Neuronal stem cell (in vitro differentiated cells): ENCODE results near the gene SYP.

ENCODE experiments used
- DNase-seq: peaks from one replicate; pipeline ENCODE4 v3.0.0-alpha.2; 2013; ENCODE audit warnings: low spot score
- H2AFZ ChIP-seq: one replicate; pipeline ENCODE4 v1.6.1; 2013; ENCODE audit warnings: mild to moderate bottlenecking, low read length, inconsistent platforms
- H2AK5ac ChIP-seq: 2 replicates; pipeline ENCODE4 v1.6.1; 2013; ENCODE audit warnings: low read depth, mild to moderate bottlenecking, inconsistent platforms, low read length, moderate library complexity, mixed read lengths
- H2BK120ac ChIP-seq: 2 replicates; pipeline ENCODE4 v1.6.1; 2013; ENCODE audit warnings: low read depth, mild to moderate bottlenecking, inconsistent platforms, low read length, moderate library complexity, mixed read lengths
- H2BK12ac ChIP-seq: one replicate; pipeline ENCODE4 v1.6.1; 2013; ENCODE audit warnings: low read length, inconsistent platforms
- H2BK15ac ChIP-seq: 2 replicates; pipeline ENCODE4 v1.6.1; 2013; ENCODE audit warnings: mild to moderate bottlenecking, low read length, inconsistent platforms, mixed read lengths
- H2BK5ac ChIP-seq: one replicate; pipeline ENCODE4 v1.6.1; 2013; ENCODE audit warnings: inconsistent platforms, mild to moderate bottlenecking, low read length, moderate library complexity
- H3K14ac ChIP-seq: one replicate; pipeline ENCODE4 v1.6.1; 2013; ENCODE audit warnings: low read length, inconsistent platforms
- H3K18ac ChIP-seq: 2 replicates; pipeline ENCODE4 v1.6.1; 2013; ENCODE audit warnings: low read length, inconsistent platforms
- H3K23ac ChIP-seq: 2 replicates; pipeline ENCODE4 v1.6.1; 2013; ENCODE audit warnings: low read depth, mild to moderate bottlenecking, mixed read lengths, low read length, inconsistent platforms; ENCODE audit not compliant: poor library complexity
- H3K27ac ChIP-seq: replicated peaks from 3 replicates; pipeline ENCODE4 v1.5.1; 2013; ENCODE audit warnings: low read length, inconsistent platforms
- H3K27me3 ChIP-seq, 3 experiments: 2 replicates each; pipeline ENCODE4 v1.6.1; 2013; ENCODE audit warnings: low read length in 3 of 3, mild to moderate bottlenecking in 2 of 3, inconsistent platforms in 1 of 3, low read depth in 1 of 3, mixed read lengths in 1 of 3, moderate library complexity in 1 of 3; ENCODE audit not compliant: control insufficient read depth in 3 of 3, insufficient read depth in 3 of 3
- H3K36me3 ChIP-seq, 2 donors: replicated peaks in 1 of 2; 2 replicates each; pipeline ENCODE4 v1.6.1; 2013; ENCODE audit warnings: low read length in 2 of 2; ENCODE audit not compliant: control insufficient read depth in 2 of 2, insufficient read depth in 2 of 2
- H3K4ac ChIP-seq: 2 replicates; pipeline ENCODE4 v1.6.1; 2013; ENCODE audit warnings: inconsistent platforms, mild to moderate bottlenecking, low read length, moderate library complexity
- H3K4me1 ChIP-seq, 2 donors: 1 replicate in 1 of 2; 2 replicates in 1 of 2; pipeline ENCODE4 v1.6.1; 2013; ENCODE audit warnings: low read length in 2 of 2, low read depth in 1 of 2; ENCODE audit not compliant: control insufficient read depth in 2 of 2, insufficient read depth in 1 of 2
- H3K4me2 ChIP-seq: one replicate; pipeline ENCODE4 v1.6.1; 2013; ENCODE audit warnings: mild to moderate bottlenecking, low read length, inconsistent platforms; ENCODE audit not compliant: insufficient read depth, poor library complexity, severe bottlenecking
- H3K4me3 ChIP-seq, 2 donors: 2 replicates each; pipeline ENCODE4 v1.5.1; 2013; ENCODE audit warnings: low read length in 2 of 2, mild to moderate bottlenecking in 2 of 2, inconsistent platforms in 1 of 2, moderate library complexity in 1 of 2
- H3K79me1 ChIP-seq: one replicate; pipeline ENCODE4 v1.6.1; 2013; ENCODE audit warnings: low read depth, mild to moderate bottlenecking, inconsistent platforms, low read length, moderate library complexity
- H3K9ac ChIP-seq: one replicate; pipeline ENCODE4 v1.6.1; 2013; ENCODE audit warnings: mild to moderate bottlenecking, low read depth, low read length, inconsistent platforms; ENCODE audit not compliant: poor library complexity
- H3K9me3 ChIP-seq, 2 donors: replicated peaks in 1 of 2; 2 replicates each; pipeline versions ENCODE3 to v1.6.1; 2013; ENCODE audit warnings: low read length in 2 of 2, mild to moderate bottlenecking in 2 of 2, inconsistent platforms in 1 of 2, low read depth in 1 of 2, mixed read lengths in 1 of 2, moderate library complexity in 1 of 2; ENCODE audit not compliant: control insufficient read depth in 2 of 2, insufficient read depth in 1 of 2
- H4K8ac ChIP-seq: one replicate; pipeline ENCODE4 v1.6.1; 2013; ENCODE audit warnings: low read depth, mild to moderate bottlenecking, inconsistent platforms, low read length, moderate library complexity
- H4K91ac ChIP-seq: one replicate; pipeline ENCODE4 v1.6.1; 2013; ENCODE audit warnings: low read length, low read depth, mild to moderate bottlenecking, inconsistent platforms; ENCODE audit not compliant: poor library complexity
- WGBS, 2 donors: extraction: QIAGEN DNeasy Blood & Tissue Kit; methylation state at CpG; one replicate each; pipeline ENCODE4 v1.1.7; 2013; ENCODE audit warnings: missing lambda C conversion rate in 2 of 2, mixed read lengths in 1 of 2; ENCODE audit not compliant: insufficient read length in 2 of 2, insufficient replicate concordance in 1 of 2; ENCODE audit errors: extremely low coverage in 2 of 2; 5-methylcytosine and 5-hydroxymethylcytosine counted together

Gene SYP

DNA sequence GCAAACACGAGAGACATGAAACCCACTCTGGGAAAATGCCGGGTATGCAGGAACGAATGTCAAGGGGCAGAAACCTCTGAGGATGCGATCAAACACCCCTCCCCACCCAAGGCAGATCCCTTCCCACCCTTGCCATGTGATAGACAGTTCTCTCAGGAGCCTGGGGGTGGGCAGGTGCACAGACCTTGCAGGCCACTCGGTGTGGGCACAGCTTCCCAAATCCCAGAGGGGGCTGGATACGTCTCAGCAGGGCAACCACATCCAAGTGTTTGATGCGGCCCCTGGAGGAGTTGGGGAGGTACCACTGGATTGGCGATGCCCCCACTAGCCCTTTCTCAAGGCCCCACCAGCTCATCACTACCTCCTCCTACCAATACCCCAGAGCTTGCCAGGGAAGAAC is 10.4 kb upstream of the SYP start:
- Histone ChIP-seq H2BK120ac (no peak overlapping the region), H3K23ac (no peak overlapping the region), H3K4me3 (no peak overlapping the region), H4K8ac (no peak overlapping the region), H4K91ac (no peak overlapping the region), H2AK5ac (no peak overlapping the region), H3K27ac (no peak overlapping the region), H3K36me3 (no peaks in the 10 kb centered on the region), H2BK15ac (no peak overlapping the region), H3K79me1 (no peaks in the 10 kb centered on the region), H2BK5ac (no peak overlapping the region), H3K4ac (no peak overlapping the region), H3K4me1 (no peaks in the 10 kb centered on the region), H3K9me3 (no peaks in the 10 kb centered on the region), H3K9ac (no peak overlapping the region), H3K14ac (no peak overlapping the region), H3K18ac (no peak overlapping the region), H3K27me3 (peaks cover 0 to 13% (median 0%) of the 10 kb centered on the region in 3 experiments), H3K4me2 (no peak overlapping the region), H2AFZ (no peak overlapping the region), H2BK12ac (no peak overlapping the region)
- no CpG with 5 or more reads among the region's 8 CpGs for WGBS, 2 donors
- no peak for DNase-seq

DNA sequence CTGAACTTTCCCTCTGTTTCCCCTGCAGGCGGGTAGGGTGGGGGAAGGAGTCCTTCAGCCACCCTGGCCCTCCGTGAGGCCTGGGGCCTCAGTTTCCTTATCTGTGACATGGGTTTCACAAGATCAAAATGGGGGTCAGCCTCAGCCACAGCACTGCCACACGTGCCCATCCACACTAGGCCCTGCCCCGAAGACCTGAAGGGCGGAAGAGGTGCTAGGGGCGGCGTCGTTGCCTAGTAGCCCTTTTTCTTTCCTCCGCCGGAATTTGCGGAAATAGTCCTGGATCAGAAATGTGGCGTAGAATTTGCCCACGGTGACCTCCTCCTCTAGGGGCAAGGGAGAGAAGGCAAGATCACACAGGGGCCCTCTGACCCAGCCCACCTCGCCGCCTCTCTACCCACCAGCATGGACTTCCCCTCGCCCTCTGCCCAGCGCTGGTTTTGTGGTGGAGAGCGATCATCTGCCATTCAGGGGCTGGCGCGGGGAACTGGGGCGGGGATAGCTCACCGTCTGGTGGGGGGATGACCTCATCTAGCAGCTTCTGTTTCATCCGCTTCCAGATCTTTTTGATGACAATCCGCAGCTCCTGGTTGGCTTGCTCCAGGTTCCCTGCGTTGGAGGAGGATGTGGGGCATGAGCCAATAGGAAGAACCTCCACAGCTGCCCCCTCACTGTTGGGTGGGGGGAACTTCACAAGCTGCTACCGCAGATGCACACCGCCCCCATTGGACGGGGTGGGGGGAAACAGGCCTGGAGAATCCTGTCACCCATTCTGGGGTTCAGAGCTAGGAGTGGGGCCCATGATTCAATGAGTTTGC is 9.7 kb upstream of the SYP start:
- no peak for DNase-seq
- WGBS, 2 donors: no CpG with 5 or more reads among the region's 28 CpGs

DNA sequence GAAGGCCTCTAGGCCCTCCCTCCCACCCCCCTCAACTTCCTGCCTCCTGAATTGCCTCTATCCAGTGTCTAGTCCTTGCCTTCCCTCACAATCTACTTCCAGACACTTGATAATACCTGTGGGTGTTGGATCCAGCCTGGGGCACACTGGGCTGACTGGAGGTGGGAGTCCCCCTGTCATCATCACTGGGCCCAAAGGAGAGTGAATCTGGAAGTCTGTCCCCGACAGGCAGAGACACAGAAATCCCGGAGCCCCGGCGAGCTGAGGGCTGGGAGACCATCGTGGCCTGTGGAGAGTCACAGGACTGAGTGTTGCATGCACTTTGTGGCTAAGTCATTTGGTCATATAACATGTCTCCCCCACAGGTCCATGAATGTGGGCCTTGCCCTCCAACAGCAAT is 8.4 kb upstream of the SYP start:
- no peak overlapping the region for H3K4me2 ChIP-seq
- no peak overlapping the region for H3K14ac ChIP-seq

More for the DNA sequence above, 9.7 kb upstream of the SYP start:
- no peak overlapping the region for H3K4me2 ChIP-seq
- no peak overlapping the region for H3K4ac ChIP-seq
- H2BK120ac ChIP-seq: no peak overlapping the region
- H3K23ac ChIP-seq: no peak overlapping the region
- H3K18ac ChIP-seq: no peak overlapping the region
- H3K27me3 ChIP-seq: peaks cover 0 to 17% (median 0%) of the 10 kb centered on the region in 3 experiments
- H3K36me3 ChIP-seq: no peaks in the 10 kb centered on the region
- H4K91ac ChIP-seq: no peak overlapping the region
- H3K4me1 ChIP-seq: no peaks in the 10 kb centered on the region
- H2AK5ac ChIP-seq: no peak overlapping the region
- H3K9ac ChIP-seq: no peak overlapping the region
- H3K9me3 ChIP-seq: no peaks in the 10 kb centered on the region
- H3K14ac ChIP-seq: no peak overlapping the region
- no peak overlapping the region for H4K8ac ChIP-seq
- H3K79me1 ChIP-seq: no peaks in the 10 kb centered on the region
- no peak overlapping the region for H2BK12ac ChIP-seq
- no peak overlapping the region for H2BK15ac ChIP-seq
- H3K4me3 ChIP-seq: no peak overlapping the region
- no peak overlapping the region for H2BK5ac ChIP-seq
- no peak overlapping the region for H3K27ac ChIP-seq
- no peak overlapping the region for H2AFZ ChIP-seq

DNA sequence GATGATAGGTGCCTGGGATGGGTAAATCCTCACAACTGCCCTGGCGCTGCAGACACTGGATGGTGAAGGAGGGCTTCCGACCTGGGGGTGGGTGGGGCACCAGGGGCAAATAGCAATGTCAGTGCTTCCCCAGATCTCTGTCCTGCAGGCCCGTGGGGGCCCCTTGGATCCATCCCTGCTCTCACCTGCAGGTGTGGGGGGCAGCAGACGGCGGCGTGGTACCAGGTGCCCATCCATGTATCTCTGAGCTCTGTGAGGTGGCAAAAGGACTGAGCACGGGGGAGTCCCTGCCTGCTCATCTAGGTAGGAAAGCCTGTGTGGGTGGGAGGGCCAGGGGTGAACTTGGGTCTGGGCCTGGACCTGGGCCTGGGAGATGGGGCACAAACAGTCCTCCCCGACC is 6.5 kb upstream of the SYP start:
- Histone ChIP-seq H3K27ac (no peak overlapping the region), H3K79me1 (no peaks in the 10 kb centered on the region), H3K14ac (no peak overlapping the region), H3K4ac (no peak overlapping the region), H3K27me3 (peaks cover 0 to 16% (median 0%) of the 10 kb centered on the region in 3 experiments), H2BK120ac (no peak overlapping the region), H3K36me3 (no peaks in the 10 kb centered on the region), H3K9me3 (no peaks in the 10 kb centered on the region), H3K4me2 (no peak overlapping the region), H2AFZ (no peak overlapping the region), H4K8ac (no peak overlapping the region), H3K4me1 (no peaks in the 10 kb centered on the region), H3K18ac (no peak overlapping the region), H2BK5ac (no peak overlapping the region), H3K4me3 (no peak overlapping the region), H2AK5ac (no peak overlapping the region), H3K23ac (no peak overlapping the region), H2BK15ac (no peak overlapping the region), H4K91ac (no peak overlapping the region), H2BK12ac (no peak overlapping the region), H3K9ac (no peak overlapping the region)
- WGBS, 2 donors: no CpG with 5 or more reads among the region's 8 CpGs
- no peak for DNase-seq

More for the DNA sequence above, 8.4 kb upstream of the SYP start:
- H2AK5ac ChIP-seq: no peak overlapping the region
- no peaks in the 10 kb centered on the region for H3K9me3 ChIP-seq
- H3K27ac ChIP-seq: no peak overlapping the region
- H2BK15ac ChIP-seq: no peak overlapping the region
- no peaks in the 10 kb centered on the region for H3K79me1 ChIP-seq
- H2BK12ac ChIP-seq: no peak overlapping the region
- H3K4ac ChIP-seq: no peak overlapping the region
- DNase-seq: no peak
- peaks cover 0 to 19% (median 0%) of the 10 kb centered on the region in 3 experiments for H3K27me3 ChIP-seq
- H3K9ac ChIP-seq: no peak overlapping the region
- no peak overlapping the region for H4K8ac ChIP-seq
- WGBS, 2 donors: no CpG with 5 or more reads among the region's 5 CpGs
- no peak overlapping the region for H3K4me3 ChIP-seq
- H3K23ac ChIP-seq: no peak overlapping the region
- H4K91ac ChIP-seq: no peak overlapping the region
- H3K18ac ChIP-seq: no peak overlapping the region
- no peak overlapping the region for H2AFZ ChIP-seq
- no peak overlapping the region for H2BK5ac ChIP-seq
- H3K36me3 ChIP-seq: no peaks in the 10 kb centered on the region
- no peaks in the 10 kb centered on the region for H3K4me1 ChIP-seq
- H2BK120ac ChIP-seq: no peak overlapping the region
